Astrocyte of the spinal cord (primary cell): ENCODE measurements around the gene MSL3B.

Experiments
- DNase-seq: peaks from one replicate; pipeline ENCODE4 v3.0.0; 2011; ENCODE audit warnings: low read depth, low spot score
- H3K4me3 ChIP-seq: 2 replicates; pipeline ENCODE4 v1.5.1; 2011; ENCODE audit warnings: low read depth, mild to moderate bottlenecking, low read length, moderate library complexity
- CTCF ChIP-seq: IDR thresholded peaks from 2 replicates; pipeline ENCODE4 v1.5.1; 2012; ENCODE audit warnings: low read depth, mild to moderate bottlenecking, low read length, inconsistent platforms
- in situ Hi-C: cut with HindIII; loops from 2 replicates; pipeline ENCODE4 v1.10.0; 2017; ENCODE audit warnings: low sequenced_read_pairs

Gene MSL3B

GRCh38 chr2:233815861-233816260, 52.3 kb downstream of the MSL3B start:
- no peak overlapping the region for H3K4me3 ChIP-seq
- in situ Hi-C loops = no loop called here
- no peak for DNase-seq
- TF ChIP-seq CTCF = no peak
